Measurements from ENCODE around the gene PKP4. TPM values are rescaled to one million over a fixed set of nuclear protein-coding genes. Genes with fewer than 3 reads are reported as not detected.

The PKP4 gene
- total RNA-seq, 2 donors from 2014 or later: 90.5 to 102 TPM

GRCh38 chr2:158546412-158547144 lies 89.8 kb downstream of the PKP4 start:
- DNase-seq: no peak
- Mint-ChIP-seq H3K4me1 (peaks cover 7% of the 10 kb centered on the region), H3K36me3 (ENCODE audit: low read depth) (peaks cover 14% of the 10 kb centered on the region), H3K27me3 (ENCODE audit: insufficient read depth) (no peaks in the 10 kb centered on the region), H3K27ac (peak overlapping the region; percentile 5), H3K4me3 (no peak overlapping the region), H3K9me3 (peaks cover 3% of the 10 kb centered on the region)
- Histone ChIP-seq H3K4me1 (ENCODE audit: control insufficient read depth, insufficient read depth, low read length) (no peaks in the 10 kb centered on the region), H3K36me3 (ENCODE audit: control insufficient read depth, insufficient read depth, low read length) (peaks cover 12% of the 10 kb centered on the region), H3K4me3 (ENCODE audit: low read length) (no peak overlapping the region), H3K9ac (ENCODE audit: extremely low read depth, low read length, poor library complexity, severe bottlenecking) (no peak overlapping the region), H3K27ac (ENCODE audit: low read depth, low read length) (no peak overlapping the region), H3K9me3 (ENCODE audit: control insufficient read depth, low read length) (peaks cover 4% of the 10 kb centered on the region), H3K27me3 (ENCODE audit: control insufficient read depth, insufficient read depth, low read length, poor library complexity, severe bottlenecking) (no peaks in the 10 kb centered on the region)
- TF ChIP-seq CTCF (conservative IDR thresholded peaks at IDR 0.05): peak; percentile 13
- WGBS, 2 experiments (ENCODE audit: insufficient coverage in 1 of 2, insufficient read length in 1 of 2): 95 to 100% methylated on average over 2 of the region's 2 CpGs

GRCh38 chr2:158553257-158553656 lies 96.5 kb downstream of the PKP4 start:
- DNase-seq: no peak
- Histone ChIP-seq H3K36me3 (ENCODE audit: control insufficient read depth, insufficient read depth, low read length) (peaks cover 16% of the 10 kb centered on the region), H3K27ac (ENCODE audit: low read depth, low read length) (no peak overlapping the region), H3K4me1 (ENCODE audit: control insufficient read depth, insufficient read depth, low read length) (no peaks in the 10 kb centered on the region), H3K4me3 (ENCODE audit: low read length) (no peak overlapping the region), H3K9me3 (ENCODE audit: control insufficient read depth, low read length) (peaks cover 19% of the 10 kb centered on the region), H3K27me3 (ENCODE audit: control insufficient read depth, insufficient read depth, low read length, poor library complexity, severe bottlenecking) (no peaks in the 10 kb centered on the region), H3K9ac (ENCODE audit: extremely low read depth, low read length, poor library complexity, severe bottlenecking) (no peak overlapping the region)
- TF ChIP-seq CTCF (conservative IDR thresholded peaks at IDR 0.05): no peak
- Mint-ChIP-seq H3K9me3 (peaks cover 6% of the 10 kb centered on the region), H3K4me3 (no peak overlapping the region), H3K27me3 (ENCODE audit: insufficient read depth) (no peaks in the 10 kb centered on the region), H3K36me3 (ENCODE audit: low read depth) (peaks cover 24% of the 10 kb centered on the region), H3K4me1 (peaks cover 5% of the 10 kb centered on the region), H3K27ac (no peak overlapping the region)
- WGBS, 2 experiments (ENCODE audit: insufficient coverage in 1 of 2, insufficient read length in 1 of 2): 93 to 96% methylated on average over 2 to 3 of the region's 3 CpGs

GRCh38 chr2:158554996-158555395 lies 98.2 kb downstream of the PKP4 start:
- H3K27ac ChIP-seq (ENCODE audit: low read depth, low read length): no peak overlapping the region
- peaks cover 19% of the 10 kb centered on the region for H3K9me3 ChIP-seq (ENCODE audit: control insufficient read depth, low read length)
- no peaks in the 10 kb centered on the region for H3K4me1 ChIP-seq (ENCODE audit: control insufficient read depth, insufficient read depth, low read length)
- Mint-ChIP-seq H3K9me3 (peaks cover 6% of the 10 kb centered on the region), H3K27ac (no peak overlapping the region), H3K4me1 (peaks cover 5% of the 10 kb centered on the region), H3K36me3 (ENCODE audit: low read depth) (peaks cover 21% of the 10 kb centered on the region), H3K4me3 (no peak overlapping the region), H3K27me3 (ENCODE audit: insufficient read depth) (no peaks in the 10 kb centered on the region)
- WGBS, 2 experiments (ENCODE audit: insufficient coverage in 1 of 2, insufficient read length in 1 of 2): 86% methylated on average over 1 of the region's 1 CpG; no CpG with 5 or more reads in 1 of the 2 experiments
- H3K27me3 ChIP-seq (ENCODE audit: control insufficient read depth, insufficient read depth, low read length, poor library complexity, severe bottlenecking): no peaks in the 10 kb centered on the region
- TF ChIP-seq CTCF (conservative IDR thresholded peaks at IDR 0.05): no peak
- H3K4me3 ChIP-seq (ENCODE audit: low read length): no peak overlapping the region
- no peak overlapping the region for H3K9ac ChIP-seq (ENCODE audit: extremely low read depth, low read length, poor library complexity, severe bottlenecking)
- DNase-seq: no peak
- peaks cover 9% of the 10 kb centered on the region for H3K36me3 ChIP-seq (ENCODE audit: control insufficient read depth, insufficient read depth, low read length)

Data from endodermal cell (in vitro differentiated cells).